GM12878 (cell line): Measurements from ENCODE around the gene NCKAP5L. TPM values are rescaled to one million over a fixed set of nuclear protein-coding genes. Genes with fewer than 3 reads are reported as not detected.

ENCODE experiments used
- ATAC-seq: fragments of 200-7000 bp; cut with Tn5 transposase; 3 replicates; pipeline ENCODE4 v1.9.1; 2020; ENCODE audit warnings: mild to moderate bottlenecking, moderate library complexity
- BruUV-seq: library from RNA; stranded (reverse); fragments of 400-500 nt; replicated peaks from 2 replicates; lab custom pipeline; 2021; lab: Mats Ljungman, UMichigan
- CTCF ChIA-PET: fragments of 300-600 bp; sonication (Branson Sonifier 250); formaldehyde crosslinking; extraction: SDS; loops from one replicate; lab custom pipeline; 2021; ENCODE audit warnings: inconsistent platforms; lab: Yijun Ruan, JAX
- POLR2A ChIA-PET: fragments of 350-600 bp; formaldehyde crosslinking; extraction: SDS; loops from one replicate; lab custom pipeline; 2021; ENCODE audit warnings: inconsistent platforms; lab: Charles Lee
- RAD21 ChIA-PET: fragments of 300-600 bp; sonication (Branson Sonifier 250); formaldehyde crosslinking; loops from one replicate; lab custom pipeline; 2023; ENCODE audit warnings: antibody characterized with exemption; ENCODE audit not compliant: unreplicated experiment; lab: Charles Lee
- SMC1A ChIA-PET: fragments of 300-600 bp; sonication (Branson Sonifier 250); formaldehyde crosslinking; loops from one replicate; lab custom pipeline; 2023; ENCODE audit not compliant: unreplicated experiment, uncharacterized antibody; lab: Charles Lee
- DNase-seq: peaks from one replicate; pipeline ENCODE4 v3.0.0-alpha.2; 2011; ENCODE audit warnings: low read depth, low spot score
- FAIRE-seq: peaks from 3 replicates; lab custom pipeline; 2011; peaks lifted over from hg19 to GRCh38; lab: Jason Lieb, UNC
- H2AFZ ChIP-seq: 2 replicates; pipeline ENCODE4 v1.6.0; 2011; ENCODE audit warnings: low read depth, low read length, control low read depth; ENCODE audit not compliant: control insufficient read depth
- H3K27ac ChIP-seq: 2 replicates; pipeline ENCODE4 v1.5.1; 2011; ENCODE audit warnings: control low read depth; ENCODE audit not compliant: control insufficient read depth, insufficient read depth
- H3K27me3 ChIP-seq, 2 experiments: replicated peaks in 1 of 2; 2 replicates each; pipeline versions ENCODE4 v1.6.0 to v1.6.1; 2011; ENCODE audit warnings: low read length in 1 of 2; ENCODE audit not compliant: control insufficient read depth in 2 of 2, insufficient read depth in 2 of 2
- H3K36me3 ChIP-seq, 2 experiments: 2 replicates each; pipeline ENCODE4 v1.5.1; 2011; ENCODE audit warnings: low read length in 1 of 2; ENCODE audit not compliant: control insufficient read depth in 2 of 2, insufficient read depth in 2 of 2
- H3K4me1 ChIP-seq: 2 replicates; pipeline ENCODE4 v1.6.1; 2011; ENCODE audit warnings: mild to moderate bottlenecking, low read length, moderate library complexity, mixed read lengths; ENCODE audit not compliant: control insufficient read depth, insufficient read depth
- H3K4me2 ChIP-seq: 2 replicates; pipeline ENCODE4 v1.6.0; 2011; ENCODE audit warnings: control low read depth; ENCODE audit not compliant: control insufficient read depth, insufficient read depth
- H3K4me3 ChIP-seq: fragments of 200-600 bp; sonication (generic); 2 replicates; pipeline ENCODE4 v1.5.1; 2016
- H3K79me2 ChIP-seq: 2 replicates; pipeline ENCODE4 v1.6.0; 2011; ENCODE audit warnings: low read length; ENCODE audit not compliant: control insufficient read depth, insufficient read depth
- H3K9ac ChIP-seq: 2 replicates; pipeline ENCODE4 v1.8.0; 2011; ENCODE audit warnings: low read length, control low read depth, mixed read lengths; ENCODE audit not compliant: control insufficient read depth, insufficient read depth
- H3K9me3 ChIP-seq: replicated peaks from 3 replicates; pipeline ENCODE4 v1.5.1; 2011; ENCODE audit warnings: mild to moderate bottlenecking, low read length; ENCODE audit not compliant: control insufficient read depth, insufficient read depth
- H4K20me1 ChIP-seq: 2 replicates; pipeline ENCODE4 v1.6.0; 2011; ENCODE audit not compliant: control insufficient read depth, insufficient read depth
- ASH2L ChIP-seq: fragments of 300-600, 200-600 bp; sonication (generic); IDR thresholded peaks from 2 replicates; pipeline ENCODE4 v1.6.1; 2017; ENCODE audit warnings: low read depth, mild to moderate bottlenecking, borderline replicate concordance
- BHLHE40 ChIP-seq, 2 experiments: fragments of 450-650 bp in 1 of 2; IDR thresholded peaks; 2 replicates each; pipeline ENCODE4 v1.6.1; 2011 to 2017; ENCODE audit warnings: low read depth in 2 of 2, borderline replicate concordance in 1 of 2, improper control_type of control experiment in 1 of 2, low read length in 1 of 2, mild to moderate bottlenecking in 1 of 2
- GABPA ChIP-seq: IDR thresholded peaks from 2 replicates; pipeline ENCODE4 v1.6.1; 2014; ENCODE audit warnings: antibody characterized with exemption, low read depth, mild to moderate bottlenecking, inconsistent platforms
- HDAC2 ChIP-seq: fragments of 200-600 bp; sonication (generic); IDR thresholded peaks from 2 replicates; pipeline ENCODE4 v1.6.1; 2017
- POU2F2 ChIP-seq: IDR thresholded peaks from 3 replicates; pipeline ENCODE4 v1.6.1; 2011; ENCODE audit warnings: low read depth, mild to moderate bottlenecking, low read length, borderline replicate concordance
- SIN3A ChIP-seq: IDR thresholded peaks from 2 replicates; pipeline ENCODE4 v1.6.1; 2012; ENCODE audit warnings: low read depth, low read length, improper control_type of control experiment
- SMAD1 ChIP-seq: fragments of 450-650 bp; IDR thresholded peaks from 2 replicates; pipeline ENCODE4 v1.6.1; 2018; ENCODE audit warnings: mild to moderate bottlenecking, low read depth; ENCODE audit not compliant: partially characterized antibody
- SREBF2 ChIP-seq: IDR thresholded peaks from 2 replicates; pipeline ENCODE4 v1.6.1; 2012; ENCODE audit warnings: mild to moderate bottlenecking, low read length
- YBX1 ChIP-seq: fragments of 450-650 bp; IDR thresholded peaks from 2 replicates; pipeline ENCODE4 v1.6.1; 2016; ENCODE audit warnings: antibody characterized with exemption
- ZZZ3 ChIP-seq: IDR thresholded peaks from 2 replicates; pipeline ENCODE4 v1.6.1; 2011; ENCODE audit warnings: low read depth; ENCODE audit not compliant: control insufficient read depth, insufficient read length
- WGBS: methylation state at CpG from one replicate; pipeline ENCODE4 v1.1.6; 2016; ENCODE audit warnings: low lambda C conversion rate; ENCODE audit not compliant: insufficient replicate concordance, insufficient coverage; ENCODE audit errors: missing lambda C conversion rate; 5-methylcytosine and 5-hydroxymethylcytosine counted together
- in situ Hi-C: fragments of 300-500 bp; cut with MboI; formaldehyde crosslinking; loops from 9 replicates; pipeline ENCODE4 v1.14.3; 2018; ENCODE audit warnings: mixed read lengths
- intact Hi-C: fragments of 100-400 bp; cut with micrococcal nuclease; formaldehyde crosslinking; loops from one replicate; pipeline ENCODE4 v1.14.2; 2022; ENCODE audit not compliant: unreplicated experiment
- polyA plus RNA-seq, 11 experiments: library from polyadenylated mRNA; depleted of rRNA in 4 of 11; unstranded in 6 of 11; stranded (reverse) in 5 of 11; fragments of >200 nt; fragmentation: Nextera tagmentation in 4 of 11; fragmentation: Illumina TruSeq in 1 of 11; extraction: Ambion mirVana in 4 of 11; extraction: Trizol in 1 of 11; gene quantifications; 1 replicate in 1 of 11; 2 replicates in 10 of 11; pipeline versions ENCODE4 v1.2.1 to v1.2.3, GENCODE V29; 2011 to 2016; ENCODE audit warnings: inconsistent platforms in 2 of 11, missing spikeins in 2 of 11, low read depth in 1 of 11
- total RNA-seq, 4 experiments: library from RNA; depleted of rRNA in 3 of 4; stranded (reverse); fragments of >200 nt in 3 of 4; fragmentation: Illumina TruSeq in 1 of 4; extraction: Trizol in 1 of 4; gene quantifications; 2 replicates each; pipeline versions ENCODE4 v1.2.1 to v1.2.3, GENCODE V29; 2013 to 2021
- TF ChIP-seq, protein P1 (sequence below): fragments of 450-650 bp; IDR thresholded peaks from 2 replicates; pipeline ENCODE4 v1.6.1; 2017; ENCODE audit warnings: borderline replicate concordance
- TF ChIP-seq, protein P2 (sequence below): fragments of 450-650 bp; IDR thresholded peaks from 2 replicates; pipeline ENCODE4 v1.6.1; 2016; ENCODE audit warnings: mild to moderate bottlenecking
- TF ChIP-seq, protein P3 (sequence below), 3 experiments: IDR thresholded peaks in 2 of 3; conservative IDR thresholded peaks in 1 of 3; 2 replicates each; pipeline ENCODE4 v1.5.1; 2011; ENCODE audit warnings: low read depth in 3 of 3, low read length in 3 of 3, mild to moderate bottlenecking in 3 of 3, control low read depth in 2 of 3, moderate library complexity in 2 of 3, inconsistent platforms in 1 of 3, mixed read lengths in 1 of 3; ENCODE audit not compliant: control insufficient read depth in 2 of 3, insufficient read depth in 1 of 3; ENCODE audit errors: extremely low read depth in 1 of 3

The NCKAP5L gene
- total and polyA plus RNA-seq, 10 of the 15 experiments (the other 5 are each of a cell fraction or from before 2014, with no cell fraction given): 0.03 to 15.8 (median 4.4) TPM

DNA sequence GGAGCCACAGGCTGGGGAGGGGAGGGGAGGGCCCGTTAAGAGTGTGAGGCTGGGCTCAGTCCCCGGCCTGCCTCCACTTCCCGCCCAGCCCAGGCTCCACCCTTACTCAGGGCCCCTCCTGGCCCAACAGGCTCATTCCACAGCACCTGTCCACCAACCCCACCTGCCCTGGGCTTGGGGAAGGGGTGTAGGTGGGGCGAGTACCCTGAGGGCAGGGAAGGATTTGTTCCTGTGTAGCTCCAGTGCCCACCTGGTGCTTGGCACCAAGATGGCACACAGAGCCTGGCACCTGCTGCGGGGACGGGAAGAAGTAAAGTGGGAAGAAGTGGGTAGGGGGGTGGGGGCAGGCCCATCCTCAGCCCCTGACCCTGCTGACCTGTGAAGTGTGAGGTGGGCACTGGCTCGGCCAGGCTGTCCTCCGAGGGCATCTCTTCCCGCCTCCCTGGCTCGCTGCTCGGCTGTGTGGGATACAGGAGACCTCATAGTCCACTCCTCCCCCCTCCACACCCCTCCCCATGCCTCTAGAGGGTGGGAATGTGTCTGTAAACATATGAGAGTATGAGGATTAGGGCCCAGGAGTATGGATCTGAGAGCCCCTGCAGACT is 35.1 kb downstream of the NCKAP5L start (continued):
- TF ChIP-seq, protein P1, sequence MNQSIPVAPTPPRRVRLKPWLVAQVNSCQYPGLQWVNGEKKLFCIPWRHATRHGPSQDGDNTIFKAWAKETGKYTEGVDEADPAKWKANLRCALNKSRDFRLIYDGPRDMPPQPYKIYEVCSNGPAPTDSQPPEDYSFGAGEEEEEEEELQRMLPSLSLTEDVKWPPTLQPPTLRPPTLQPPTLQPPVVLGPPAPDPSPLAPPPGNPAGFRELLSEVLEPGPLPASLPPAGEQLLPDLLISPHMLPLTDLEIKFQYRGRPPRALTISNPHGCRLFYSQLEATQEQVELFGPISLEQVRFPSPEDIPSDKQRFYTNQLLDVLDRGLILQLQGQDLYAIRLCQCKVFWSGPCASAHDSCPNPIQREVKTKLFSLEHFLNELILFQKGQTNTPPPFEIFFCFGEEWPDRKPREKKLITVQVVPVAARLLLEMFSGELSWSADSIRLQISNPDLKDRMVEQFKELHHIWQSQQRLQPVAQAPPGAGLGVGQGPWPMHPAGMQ: no peak
- TF ChIP-seq POU2F2 (no peak), ASH2L (no peak), BHLHE40 (IDR thresholded peaks at IDR 0.05; ENCODE audit: borderline replicate concordance in 1 of 2, low read depth in 2 of 2, low read length in 1 of 2) (no peak), SIN3A (no peak), HDAC2 (no peak), GABPA (no peak), ZZZ3 (no peak)
- TF ChIP-seq, protein P2, sequence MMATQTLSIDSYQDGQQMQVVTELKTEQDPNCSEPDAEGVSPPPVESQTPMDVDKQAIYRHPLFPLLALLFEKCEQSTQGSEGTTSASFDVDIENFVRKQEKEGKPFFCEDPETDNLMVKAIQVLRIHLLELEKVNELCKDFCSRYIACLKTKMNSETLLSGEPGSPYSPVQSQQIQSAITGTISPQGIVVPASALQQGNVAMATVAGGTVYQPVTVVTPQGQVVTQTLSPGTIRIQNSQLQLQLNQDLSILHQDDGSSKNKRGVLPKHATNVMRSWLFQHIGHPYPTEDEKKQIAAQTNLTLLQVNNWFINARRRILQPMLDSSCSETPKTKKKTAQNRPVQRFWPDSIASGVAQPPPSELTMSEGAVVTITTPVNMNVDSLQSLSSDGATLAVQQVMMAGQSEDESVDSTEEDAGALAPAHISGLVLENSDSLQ: no peak

DNA sequence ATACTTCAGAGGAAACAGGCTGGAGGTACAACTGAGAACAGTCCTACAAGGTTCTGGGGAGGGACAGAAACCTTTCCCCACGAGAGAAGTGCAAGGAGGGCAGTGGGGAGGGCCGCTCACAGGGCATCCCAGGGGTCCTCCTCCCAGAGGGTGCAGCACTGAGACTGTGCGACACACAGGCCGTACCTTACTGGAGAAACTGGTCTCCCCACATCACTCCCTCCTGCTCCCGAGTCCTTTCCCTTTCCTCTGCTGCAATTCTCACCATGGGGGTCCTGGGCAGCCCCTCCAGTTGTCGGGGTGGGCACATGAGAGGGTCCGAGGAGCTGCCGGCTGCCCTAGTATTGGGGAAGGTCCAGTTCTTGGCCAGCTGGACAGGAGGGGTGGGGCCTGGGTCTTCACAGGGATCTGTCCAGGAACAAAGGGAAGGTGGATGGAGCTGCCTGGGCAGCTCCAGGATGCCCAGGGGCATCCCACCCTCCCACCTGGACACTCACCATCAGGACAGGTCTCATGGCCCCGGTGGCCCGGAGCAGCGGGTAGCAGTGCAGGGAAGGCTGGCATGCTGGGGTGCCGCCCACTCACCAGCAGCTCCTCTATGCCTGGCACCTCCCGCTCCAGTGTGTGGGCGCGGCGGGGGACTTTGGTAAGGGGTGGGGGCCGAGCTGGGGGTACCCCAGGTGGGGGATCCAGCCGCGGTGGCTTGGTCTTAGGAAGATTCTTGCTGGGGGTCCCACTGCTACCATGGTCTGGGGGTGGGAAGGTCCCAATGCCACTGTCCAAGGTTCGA is 35.8 kb downstream of the NCKAP5L start:
- DNase-seq (no peak), ATAC-seq (no peak)
- Histone ChIP-seq H3K79me2 (no peaks in the 10 kb centered on the region), H3K27ac (no peak overlapping the region), H4K20me1 (no peaks in the 10 kb centered on the region), H2AFZ (no peak overlapping the region), H3K9ac (no peak overlapping the region), H3K4me2 (no peak overlapping the region), H3K9me3 (no peaks in the 10 kb centered on the region; the same call in 2 of the 3 replicates)
- SMC1A ChIA-PET: no interaction called here
- RAD21 ChIA-PET: interaction anchor here (0.5 kb wide), 1 partner anchor 88 kb away, joined by 3 read pairs; no protein-coding TSS in a partner anchor
- intact Hi-C loops: no loop called here
- POLR2A ChIA-PET: no interaction called here
- CTCF ChIA-PET: interaction anchor here (0.6 kb wide), 1 partner anchor 41 kb away, joined by 3 read pairs; no protein-coding TSS in a partner anchor
- TF ChIP-seq YBX1 (no peak), SMAD1 (no peak), SREBF2 (no peak)
- TF ChIP-seq, protein P3, sequence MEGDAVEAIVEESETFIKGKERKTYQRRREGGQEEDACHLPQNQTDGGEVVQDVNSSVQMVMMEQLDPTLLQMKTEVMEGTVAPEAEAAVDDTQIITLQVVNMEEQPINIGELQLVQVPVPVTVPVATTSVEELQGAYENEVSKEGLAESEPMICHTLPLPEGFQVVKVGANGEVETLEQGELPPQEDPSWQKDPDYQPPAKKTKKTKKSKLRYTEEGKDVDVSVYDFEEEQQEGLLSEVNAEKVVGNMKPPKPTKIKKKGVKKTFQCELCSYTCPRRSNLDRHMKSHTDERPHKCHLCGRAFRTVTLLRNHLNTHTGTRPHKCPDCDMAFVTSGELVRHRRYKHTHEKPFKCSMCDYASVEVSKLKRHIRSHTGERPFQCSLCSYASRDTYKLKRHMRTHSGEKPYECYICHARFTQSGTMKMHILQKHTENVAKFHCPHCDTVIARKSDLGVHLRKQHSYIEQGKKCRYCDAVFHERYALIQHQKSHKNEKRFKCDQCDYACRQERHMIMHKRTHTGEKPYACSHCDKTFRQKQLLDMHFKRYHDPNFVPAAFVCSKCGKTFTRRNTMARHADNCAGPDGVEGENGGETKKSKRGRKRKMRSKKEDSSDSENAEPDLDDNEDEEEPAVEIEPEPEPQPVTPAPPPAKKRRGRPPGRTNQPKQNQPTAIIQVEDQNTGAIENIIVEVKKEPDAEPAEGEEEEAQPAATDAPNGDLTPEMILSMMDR (IDR thresholded peaks at IDR 0.05 in 2 of 3, conservative IDR thresholded peaks at IDR 0.05 in 1 of 3; ENCODE audit: control insufficient read depth in 2 of 3, extremely low read depth in 1 of 3, insufficient read depth in 1 of 3, low read depth in 3 of 3, low read length in 3 of 3): no peak
- TF ChIP-seq, protein P1: no peak
- TF ChIP-seq, all 136 proteins: peak for 0
- no peak for FAIRE-seq
- 77% methylated on average over 11 of the region's 20 CpGs for WGBS
- Histone ChIP-seq H3K4me3 (no peak overlapping the region), H3K4me1 (no peaks in the 10 kb centered on the region), H3K36me3 (peaks cover 0 to 1% of the 10 kb centered on the region in 2 experiments; a peak in 2 of 4 replicates), H3K27me3 (no peaks in the 10 kb centered on the region)
- no TSS peak for BruUV-seq
- in situ Hi-C loops: no loop called here
